Activated CD8-positive, alpha-beta memory T cell treated with anti-CD3 and anti-CD28 coated beads, Interleukin-2, amount 50 U/mL, for 4 hours (primary cell): ENCODE results near the gene NRN1.
"Not testable (repeated sequence)": the region's sequence is repeated elsewhere in the genome, so short reads cannot be mapped to it uniquely, and the experiment has no call there.

Experiments
- DNase-seq: peaks from one replicate; pipeline ENCODE4 v3.0.0-alpha.2; 2020

The NRN1 gene

GRCh38 chr6:5981126-5982026, 25.3 kb downstream of the NRN1 start:
- DNase-seq: no peak

- DNase-seq: no peak
Measured at GRCh38 chr6:5979650-5980420, 26.9 kb downstream of the NRN1 start.

- DNase-seq: no peak
Measured at GRCh38 chr6:5976811-5977210, 29.9 kb downstream of the NRN1 start.

DNA sequence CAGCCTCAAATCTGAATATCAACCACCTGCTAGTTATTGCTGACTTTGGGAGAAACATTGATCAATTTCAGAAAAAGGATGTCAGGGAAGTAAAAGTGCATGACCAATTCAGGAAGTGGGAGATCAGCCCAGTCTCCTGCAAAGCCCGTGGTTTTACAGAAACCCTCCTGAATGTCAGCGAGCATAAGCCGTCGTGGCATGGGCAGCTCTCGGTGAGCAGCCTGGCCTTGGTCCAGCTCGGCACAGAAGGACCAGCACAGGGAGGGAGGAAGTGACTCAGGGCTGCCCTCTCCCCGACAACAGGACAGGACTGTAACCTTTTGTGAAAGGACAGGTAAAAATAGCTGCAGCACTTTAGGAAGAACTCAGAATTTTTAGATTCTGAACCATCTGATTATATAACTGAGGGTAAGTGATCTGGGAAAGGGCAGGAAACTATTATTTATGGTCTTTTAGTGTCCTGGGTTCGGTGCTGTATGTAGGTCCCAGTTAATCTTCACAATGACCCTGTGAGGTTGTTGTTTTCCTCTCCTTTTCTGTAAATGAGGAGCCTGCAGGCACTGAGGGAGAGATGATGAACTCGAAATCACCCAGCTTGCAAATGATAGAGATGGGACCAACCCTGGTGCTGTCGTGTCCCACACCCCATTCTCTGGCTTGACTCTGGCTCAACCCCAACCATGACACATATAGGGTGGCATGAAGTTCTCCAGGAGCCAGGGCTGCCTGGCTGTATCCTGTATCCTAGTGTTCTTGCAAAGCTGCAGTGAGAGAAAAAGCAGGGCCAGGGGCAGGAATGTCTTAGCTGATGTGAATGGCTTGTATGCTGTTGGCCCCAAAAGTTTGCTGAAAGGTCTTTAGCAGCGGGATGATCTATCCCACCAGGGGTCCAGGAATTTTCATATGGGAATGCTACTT, 37.6 kb downstream of the NRN1 start:
- DNase-seq: no peak

- DNase-seq: not testable (repeated sequence)
Measured at GRCh38 chr6:5968036-5968435, 38.7 kb downstream of the NRN1 start.

GRCh38 chr6:5967594-5967993, 39.1 kb downstream of the NRN1 start:
- DNase-seq: no peak

DNA sequence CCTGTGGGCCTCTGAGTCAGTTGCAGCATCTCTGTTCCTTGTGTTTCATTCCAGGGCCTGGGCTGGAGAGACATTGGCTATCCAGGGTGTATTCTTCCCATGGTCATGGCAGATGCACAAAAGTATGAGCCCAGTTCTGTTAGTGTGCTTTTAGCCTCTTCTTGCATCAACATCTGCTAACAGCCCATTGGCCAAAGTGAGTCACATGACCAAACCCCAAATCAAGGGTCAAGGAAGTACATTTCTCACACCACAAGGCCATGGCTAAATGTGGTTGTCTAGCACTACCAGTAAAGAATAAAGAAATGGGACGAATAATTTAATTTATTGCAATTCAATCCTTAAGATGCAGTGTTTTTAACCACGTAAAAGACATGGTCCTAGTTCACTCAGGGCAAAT, 43.9 kb downstream of the NRN1 start:
- no peak for DNase-seq

- no peak for DNase-seq
Measured at GRCh38 chr6:5961836-5962235, 44.9 kb downstream of the NRN1 start.

DNA sequence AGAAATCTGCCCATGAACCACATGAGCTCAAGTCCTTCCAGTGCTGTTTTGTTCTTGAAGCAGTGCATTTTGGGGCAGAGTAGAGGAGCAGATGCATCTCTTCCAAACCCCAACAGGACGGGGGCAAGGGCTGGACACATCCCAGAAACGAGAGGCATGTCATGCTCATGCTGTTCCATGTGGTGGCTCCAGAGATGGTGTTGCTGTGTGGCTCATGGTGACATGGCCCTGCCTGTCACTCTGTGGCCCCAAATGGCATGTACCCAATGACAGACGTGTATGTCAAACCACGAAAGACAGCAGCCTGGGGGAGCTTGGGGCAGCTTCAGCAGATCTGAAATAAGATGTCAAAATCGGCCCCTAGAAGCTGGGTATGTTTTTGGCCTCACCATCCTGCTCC, 46.3 kb downstream of the NRN1 start:
- DNase-seq: no peak

DNA sequence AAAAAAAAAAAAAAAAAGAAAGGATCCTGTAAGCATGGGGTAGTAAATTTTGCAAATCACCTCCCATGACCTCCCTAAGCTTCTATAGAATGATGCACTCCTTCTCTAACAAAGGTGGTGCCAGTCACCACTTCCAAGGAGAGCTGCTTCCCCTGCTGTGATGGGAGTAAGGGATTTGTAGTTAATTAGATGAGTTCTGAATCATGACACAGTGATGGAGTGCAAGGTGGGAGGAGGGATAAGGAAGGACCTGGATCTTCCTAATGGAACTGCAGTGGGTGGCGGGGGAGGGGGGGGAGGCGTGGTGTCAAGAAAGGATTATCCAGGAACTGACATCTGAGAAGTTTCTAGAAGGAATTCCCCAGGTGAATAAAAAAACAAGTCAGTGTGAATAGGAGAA, 47.8 kb downstream of the NRN1 start:
- no peak for DNase-seq

DNA sequence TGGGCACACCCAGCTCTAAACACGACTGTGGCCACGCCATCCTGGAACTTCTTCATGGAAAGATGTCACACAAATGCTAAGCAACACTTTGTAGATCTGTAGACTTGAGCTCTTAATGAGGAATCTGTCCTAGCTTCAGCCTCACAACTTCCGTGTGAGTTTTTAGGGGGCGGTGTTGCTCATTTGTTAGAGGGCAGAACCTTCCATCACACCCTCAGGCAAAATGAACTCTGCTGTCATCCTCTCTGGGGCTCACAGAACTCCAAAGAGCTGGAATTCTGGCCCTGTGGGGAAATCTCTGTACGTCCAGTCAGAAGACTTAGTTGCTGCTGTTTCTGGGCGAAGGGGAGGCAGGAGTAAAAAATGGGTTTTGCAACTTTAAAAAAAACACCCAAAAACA, 49.8 kb downstream of the NRN1 start:
- DNase-seq: no peak

DNA sequence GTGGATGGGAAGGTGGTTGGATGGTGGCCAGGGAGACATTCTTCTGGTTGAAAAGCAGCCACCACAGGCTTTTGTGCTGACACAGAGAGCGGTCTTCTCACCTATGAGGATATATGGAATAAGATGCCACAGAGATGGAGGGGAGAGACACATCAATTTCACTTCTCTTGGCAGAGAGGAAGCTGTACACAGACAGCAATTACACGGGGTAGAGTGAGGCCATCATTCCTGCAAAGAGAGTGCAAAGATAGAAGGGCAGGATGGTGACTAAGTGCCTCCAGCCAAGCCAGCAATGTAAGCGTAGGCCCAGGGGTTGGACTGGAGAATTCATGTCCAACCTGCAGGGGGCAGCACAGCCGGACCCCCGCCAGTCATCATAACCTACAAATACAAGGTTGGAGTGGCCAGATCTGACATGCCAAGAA, 56.4 kb downstream of the NRN1 start:
- DNase-seq: no peak
